Endothelial cell (in vitro differentiated cells): ENCODE results near the gene SEC63. TPM values are rescaled to one million over a fixed set of nuclear protein-coding genes. Genes with fewer than 3 reads are reported as not detected.

Experiments used
- DNase-seq: peaks from one replicate; pipeline ENCODE4 v3.0.0; 2021; ENCODE audit warnings: low spot score
- H3K27ac Mint-ChIP-seq: one replicate; pipeline ENCODE4 v1.8.0; 2021; ENCODE audit warnings: mixed read lengths, inconsistent platforms; ENCODE audit not compliant: unreplicated experiment
- H3K27me3 Mint-ChIP-seq: one replicate; pipeline ENCODE4 v1.8.0; 2021; ENCODE audit warnings: mild to moderate bottlenecking, moderate library complexity, mixed read lengths, inconsistent platforms; ENCODE audit not compliant: unreplicated experiment
- H3K36me3 Mint-ChIP-seq: one replicate; pipeline ENCODE4 v1.8.0; 2021; ENCODE audit warnings: mild to moderate bottlenecking, low read depth, mixed read lengths, inconsistent platforms; ENCODE audit not compliant: unreplicated experiment
- H3K4me1 Mint-ChIP-seq: one replicate; pipeline ENCODE4 v1.8.0; 2021; ENCODE audit warnings: mild to moderate bottlenecking, mixed read lengths, inconsistent platforms; ENCODE audit not compliant: unreplicated experiment
- H3K4me3 Mint-ChIP-seq: one replicate; pipeline ENCODE4 v1.8.0; 2021; ENCODE audit warnings: mild to moderate bottlenecking, mixed read lengths, inconsistent platforms; ENCODE audit not compliant: unreplicated experiment
- H3K9me3 Mint-ChIP-seq: one replicate; pipeline ENCODE4 v1.8.0; 2021; ENCODE audit warnings: mixed read lengths, inconsistent platforms; ENCODE audit not compliant: unreplicated experiment
- total RNA-seq: library from RNA; stranded (reverse); fragmentation: NEBNext Ultra II Directional; extraction: Animal tissue kit (Norgen Biotek cat#: 25700); gene quantifications from one replicate; pipeline ENCODE4 v1.2.1, GENCODE V29; 2021; ENCODE audit not compliant: unreplicated experiment
- TF ChIP-seq, protein P1 (sequence below): fragments of 200-600 bp; sonication (generic); IDR thresholded peaks from one replicate; pipeline ENCODE4 v1.5.0; 2021; ENCODE audit warnings: antibody characterized with exemption; ENCODE audit not compliant: unreplicated experiment

Gene SEC63
- total RNA-seq, 1 donor from 2014 or later = 120 TPM

DNA sequence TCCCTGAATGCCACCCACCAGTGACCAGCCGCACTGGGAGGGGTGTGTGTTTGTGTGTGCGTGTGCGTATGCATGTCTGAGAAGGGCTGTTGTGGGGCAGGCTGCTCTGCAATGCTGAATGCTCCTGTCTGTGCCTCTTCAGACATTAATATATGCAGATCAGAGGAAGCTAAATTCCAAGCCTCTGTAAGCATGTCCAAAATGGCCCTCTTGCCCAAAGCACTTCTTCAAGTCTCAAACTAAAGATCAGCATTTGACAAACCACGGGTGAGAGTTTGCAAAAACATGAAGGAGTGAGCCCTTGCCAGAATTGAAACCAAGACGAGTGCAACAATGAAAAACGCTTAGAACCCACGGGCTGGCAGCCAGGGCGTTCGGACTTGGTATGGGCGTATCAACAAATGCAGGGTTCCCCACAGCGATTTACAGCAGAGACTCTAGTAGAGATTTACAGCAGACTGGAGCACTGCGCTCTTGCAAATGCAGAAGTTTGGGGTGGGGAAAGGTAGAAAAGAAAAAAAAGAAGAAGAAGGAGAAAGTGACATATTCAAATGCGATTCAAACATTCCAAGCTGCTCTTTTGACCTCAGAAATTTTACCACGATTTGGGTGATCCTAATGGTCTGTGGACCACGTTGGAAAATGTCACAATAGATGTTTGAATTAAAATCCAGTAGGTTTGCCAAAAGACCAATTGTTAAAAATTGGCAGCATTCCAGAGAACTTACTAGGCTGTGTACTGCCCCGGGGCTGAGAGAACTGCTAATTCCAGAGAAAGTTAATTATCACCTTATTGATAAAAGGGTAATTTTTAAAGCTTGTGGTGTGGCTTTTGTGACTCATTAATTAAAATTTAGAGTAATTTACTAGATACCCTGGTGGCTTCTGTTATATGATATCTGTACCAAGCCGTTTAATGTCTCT is 137.4 kb downstream of the SEC63 start:
- Mint-ChIP-seq H3K9me3 (no peaks in the 10 kb centered on the region), H3K4me1 (peaks cover 8% of the 10 kb centered on the region), H3K27ac (no peak overlapping the region), H3K27me3 (peaks cover 1% of the 10 kb centered on the region), H3K36me3 (no peaks in the 10 kb centered on the region), H3K4me3 (no peak overlapping the region)
- no peak for DNase-seq
- TF ChIP-seq, protein P1, sequence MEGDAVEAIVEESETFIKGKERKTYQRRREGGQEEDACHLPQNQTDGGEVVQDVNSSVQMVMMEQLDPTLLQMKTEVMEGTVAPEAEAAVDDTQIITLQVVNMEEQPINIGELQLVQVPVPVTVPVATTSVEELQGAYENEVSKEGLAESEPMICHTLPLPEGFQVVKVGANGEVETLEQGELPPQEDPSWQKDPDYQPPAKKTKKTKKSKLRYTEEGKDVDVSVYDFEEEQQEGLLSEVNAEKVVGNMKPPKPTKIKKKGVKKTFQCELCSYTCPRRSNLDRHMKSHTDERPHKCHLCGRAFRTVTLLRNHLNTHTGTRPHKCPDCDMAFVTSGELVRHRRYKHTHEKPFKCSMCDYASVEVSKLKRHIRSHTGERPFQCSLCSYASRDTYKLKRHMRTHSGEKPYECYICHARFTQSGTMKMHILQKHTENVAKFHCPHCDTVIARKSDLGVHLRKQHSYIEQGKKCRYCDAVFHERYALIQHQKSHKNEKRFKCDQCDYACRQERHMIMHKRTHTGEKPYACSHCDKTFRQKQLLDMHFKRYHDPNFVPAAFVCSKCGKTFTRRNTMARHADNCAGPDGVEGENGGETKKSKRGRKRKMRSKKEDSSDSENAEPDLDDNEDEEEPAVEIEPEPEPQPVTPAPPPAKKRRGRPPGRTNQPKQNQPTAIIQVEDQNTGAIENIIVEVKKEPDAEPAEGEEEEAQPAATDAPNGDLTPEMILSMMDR = no peak

DNA sequence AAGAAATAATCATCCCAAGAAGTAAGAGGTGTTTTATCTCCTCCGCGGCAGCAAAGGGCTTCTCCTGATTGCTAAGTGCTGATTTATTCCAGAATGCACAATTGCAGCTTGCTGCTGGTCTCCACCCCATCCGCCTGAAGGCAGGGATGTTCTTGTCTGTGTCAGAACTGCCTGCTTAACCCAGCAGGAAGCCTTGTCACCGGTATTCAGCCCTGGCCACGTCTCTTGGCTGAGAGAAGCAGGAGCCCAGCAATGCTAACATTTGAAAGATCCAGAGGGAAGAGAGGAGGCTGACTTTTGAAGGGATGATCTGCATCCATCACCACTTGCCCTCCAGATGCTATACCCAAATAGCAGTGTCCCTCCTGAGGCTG is 138.1 kb downstream of the SEC63 start:
- Mint-ChIP-seq H3K4me1 (peaks cover 8% of the 10 kb centered on the region), H3K27ac (no peak overlapping the region), H3K4me3 (no peak overlapping the region), H3K9me3 (no peaks in the 10 kb centered on the region), H3K36me3 (no peaks in the 10 kb centered on the region), H3K27me3 (peaks cover 1% of the 10 kb centered on the region)
- TF ChIP-seq, protein P1 = no peak
- DNase-seq = no peak

DNA sequence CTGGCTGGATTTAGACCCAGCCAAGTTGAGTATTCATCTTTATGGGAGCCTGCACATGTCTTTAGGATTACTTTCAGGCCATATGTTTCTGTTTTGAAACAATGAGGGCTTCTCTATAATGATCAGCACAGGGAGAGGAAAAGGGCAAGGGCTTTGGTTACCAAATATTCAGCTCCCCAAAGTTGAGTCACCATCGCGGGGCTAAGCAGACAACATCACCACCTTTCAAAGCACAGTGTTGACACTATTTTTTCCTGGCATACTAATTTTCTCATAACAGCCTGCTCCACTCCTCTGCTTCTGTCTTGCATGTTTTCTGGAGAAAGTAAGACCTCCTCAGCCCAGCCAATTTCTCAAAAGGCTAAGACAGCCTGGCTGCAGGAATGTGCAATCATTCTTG is 138.8 kb downstream of the SEC63 start:
- TF ChIP-seq, protein P1 = no peak
- Mint-ChIP-seq H3K4me1 (peaks cover 8% of the 10 kb centered on the region), H3K27ac (no peak overlapping the region), H3K4me3 (no peak overlapping the region), H3K9me3 (no peaks in the 10 kb centered on the region), H3K27me3 (peaks cover 1% of the 10 kb centered on the region), H3K36me3 (no peaks in the 10 kb centered on the region)
- DNase-seq = no peak

DNA sequence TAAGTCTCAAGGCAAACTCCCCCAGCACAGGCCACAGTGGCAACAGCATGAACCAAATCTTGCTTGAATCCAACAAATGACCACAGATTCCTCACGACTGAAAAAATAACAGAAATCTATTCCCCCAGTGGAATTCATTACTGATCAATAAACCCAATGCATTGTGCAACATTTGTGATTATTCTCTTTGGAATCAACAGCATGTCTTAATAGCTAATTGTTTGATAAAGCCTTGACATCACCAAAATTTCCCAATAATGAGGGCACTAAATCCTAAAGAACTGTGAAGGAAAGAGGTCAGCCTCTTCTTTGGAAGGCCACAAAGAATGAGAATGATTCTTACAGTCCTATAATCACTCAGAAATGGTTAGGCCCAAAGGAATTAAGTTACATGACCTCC is 139.7 kb downstream of the SEC63 start:
- DNase-seq = no peak
- peaks cover 8% of the 10 kb centered on the region for H3K4me1 Mint-ChIP-seq
- no peaks in the 10 kb centered on the region for H3K9me3 Mint-ChIP-seq
- no peak overlapping the region for H3K4me3 Mint-ChIP-seq
- no peaks in the 10 kb centered on the region for H3K36me3 Mint-ChIP-seq
- TF ChIP-seq, protein P1 = no peak
- peaks cover 1% of the 10 kb centered on the region for H3K27me3 Mint-ChIP-seq
- H3K27ac Mint-ChIP-seq = no peak overlapping the region

DNA sequence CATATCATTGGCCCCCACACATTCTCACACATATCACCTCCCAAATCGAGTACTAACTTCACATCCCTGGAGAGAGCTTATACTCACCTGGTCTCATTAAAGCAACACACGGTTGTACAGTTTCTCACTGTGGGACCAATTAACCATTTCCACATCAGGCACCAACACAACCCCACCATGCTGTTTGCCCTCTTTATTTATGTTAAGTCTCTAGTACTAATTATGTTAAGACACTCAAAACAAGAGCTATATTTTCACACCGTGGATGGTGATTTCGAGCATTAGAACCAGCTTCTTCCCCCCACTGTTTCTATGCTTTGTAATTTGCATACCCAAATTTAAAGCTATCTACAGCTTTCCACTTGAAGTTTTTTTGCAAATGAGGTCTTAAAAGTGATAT is 140.2 kb downstream of the SEC63 start:
- Mint-ChIP-seq H3K4me1 (peaks cover 8% of the 10 kb centered on the region), H3K27ac (no peak overlapping the region), H3K36me3 (no peaks in the 10 kb centered on the region), H3K27me3 (peaks cover 1% of the 10 kb centered on the region), H3K9me3 (no peaks in the 10 kb centered on the region), H3K4me3 (no peak overlapping the region)
- no peak for DNase-seq
- TF ChIP-seq, protein P1 = no peak
